Upper lobe of left lung (tissue), 4 donors: ENCODE results near the gene TMEM18.

Experiments
- CTCF ChIP-seq, 6 experiments: fragments of 450-650 bp in 4 of 6; fragments of 200-600 bp in 2 of 6; sonication (generic) in 2 of 6; IDR thresholded peaks; one replicate each; pipeline ENCODE4 v1.5.1; 2016 to 2019; ENCODE audit warnings: antibody characterized with exemption in 6 of 6
- EP300 ChIP-seq, 4 donors: sonication (generic); formaldehyde crosslinking; IDR thresholded peaks; one replicate each; pipeline ENCODE4 v1.5.1; 2017; ENCODE audit warnings: antibody characterized with exemption in 4 of 4, control low read depth in 2 of 4

- TF ChIP-seq CTCF (IDR thresholded peaks at IDR 0.05) (no peak), EP300 (IDR thresholded peaks at IDR 0.05) (no peak)
Measured at GRCh38 chr2:705971-706511, 28.8 kb upstream of the TMEM18 start.
